ENCODE measurements around the gene FSD1L. TPM values are rescaled to one million over a fixed set of nuclear protein-coding genes. Genes with fewer than 3 reads are reported as not detected.

The FSD1L gene
- total and polyA plus RNA-seq, 2 of the 13 experiments (the other 11 are each of a cell fraction or from before 2014, with no cell fraction given) = 4.1 to 5.1 TPM

DNA sequence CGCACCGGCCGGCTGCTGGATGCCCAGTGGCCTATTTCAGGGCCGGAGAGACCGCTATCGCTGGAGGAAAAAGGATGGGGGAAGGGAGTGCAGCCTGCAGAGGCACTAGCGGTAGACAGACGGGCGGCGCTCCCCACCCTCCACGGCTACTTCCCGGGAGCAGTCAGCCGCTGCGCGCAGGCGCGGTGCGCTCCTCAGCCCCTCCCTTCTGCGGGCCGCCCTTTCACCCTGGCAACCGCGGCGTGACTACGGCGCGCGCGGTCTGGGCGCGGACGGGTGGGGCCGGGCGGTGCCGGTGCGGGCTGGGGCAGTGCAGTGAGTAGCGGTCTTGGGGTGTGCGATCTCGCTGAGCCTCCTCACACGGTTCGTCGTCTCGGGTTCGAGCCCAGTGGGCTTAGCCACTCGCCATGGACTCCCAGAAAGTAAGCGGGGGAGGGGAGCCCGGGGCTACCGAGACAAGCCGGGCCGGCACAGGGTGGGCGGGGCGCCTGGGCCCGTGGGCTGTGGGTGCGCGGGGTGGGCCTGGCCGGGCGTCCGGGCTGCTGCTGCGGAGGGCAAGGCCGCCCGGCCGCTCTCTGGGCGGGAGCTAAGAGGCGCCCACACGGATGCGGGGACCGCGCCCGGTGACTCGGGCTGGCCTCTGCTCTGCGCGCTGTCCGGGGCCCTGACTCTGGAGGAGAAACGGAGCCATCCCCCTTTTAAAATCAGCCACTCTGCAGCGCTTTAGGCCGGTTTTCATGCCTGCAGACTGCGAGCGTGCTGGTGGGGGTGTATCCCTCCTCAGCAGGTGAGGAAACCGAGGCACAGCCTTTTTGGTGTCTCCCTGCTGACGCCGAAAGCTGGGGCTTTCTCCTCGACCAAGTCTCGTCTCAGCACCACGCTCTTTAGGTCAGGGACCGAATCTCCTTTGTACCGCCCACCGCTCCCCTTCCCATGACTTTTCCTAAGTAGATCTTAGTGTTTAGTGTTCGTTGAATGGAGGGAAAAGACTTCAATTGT is at the start of gene FSD1L (continued):
- TF ChIP-seq ZNF264 (CRISPR knock-in tag; IDR thresholded peaks at IDR 0.05) (peak; percentile 59; the same call in 1 of the 2 replicates), BHLHE40 (IDR thresholded peaks at IDR 0.05; ENCODE audit: low read length) (0 out of 2 replicates have a peak, but pooled peaks have one; percentile 17), ELF4 (CRISPR knock-in tag; IDR thresholded peaks at IDR 0.05; ENCODE audit: borderline replicate concordance) (no peak), HOXA3 (CRISPR knock-in tag; IDR thresholded peaks at IDR 0.05) (peak; percentile 48; the same call in 1 of the 2 replicates), SIX4 (CRISPR knock-in tag; IDR thresholded peaks at IDR 0.05) (no peak), ZNF138 (CRISPR knock-in tag; IDR thresholded peaks at IDR 0.05; ENCODE audit: low read depth) (no peak), ZNF44 (CRISPR knock-in tag; IDR thresholded peaks at IDR 0.05) (0 out of 2 replicates have a peak, but pooled peaks have one; percentile 38), PRPF4 (IDR thresholded peaks at IDR 0.05; ENCODE audit: low read depth, low read length, poor library complexity, severe bottlenecking) (peak; percentile 43), KAT7 (CRISPR knock-in tag; IDR thresholded peaks at IDR 0.05; ENCODE audit: borderline replicate concordance) (no peak), ZNF343 (CRISPR knock-in tag; IDR thresholded peaks at IDR 0.05) (peak; percentile 60; the same call in 1 of the 2 replicates), ATF7 (IDR thresholded peaks at IDR 0.05) (no peak), ATF7 (CRISPR knock-in tag; IDR thresholded peaks at IDR 0.05) (no peak; the same call in 1 of the 2 replicates), ZNF441 (CRISPR knock-in tag; IDR thresholded peaks at IDR 0.05; ENCODE audit: borderline replicate concordance) (no peak), ZNF713 (CRISPR knock-in tag; IDR thresholded peaks at IDR 0.05) (no peak), IRF2 (CRISPR knock-in tag; IDR thresholded peaks at IDR 0.05) (peak; percentile 42; the same call in 1 of the 2 replicates), REPIN1 (CRISPR knock-in tag; IDR thresholded peaks at IDR 0.05; ENCODE audit: borderline replicate concordance, low read depth) (peak; percentile 82; the same call in 1 of the 2 replicates), MIER2 (CRISPR knock-in tag; IDR thresholded peaks at IDR 0.05) (0 out of 2 replicates have a peak, but pooled peaks have one; percentile 8), MAZ (IDR thresholded peaks at IDR 0.05; ENCODE audit: borderline replicate concordance, low read depth, low read length) (peak; percentile 70; the same call in 1 of the 2 replicates), MAZ (CRISPR knock-in tag; IDR thresholded peaks at IDR 0.05; ENCODE audit: low read depth) (peak; percentile 90)
- TF ChIP-seq, protein P1, sequence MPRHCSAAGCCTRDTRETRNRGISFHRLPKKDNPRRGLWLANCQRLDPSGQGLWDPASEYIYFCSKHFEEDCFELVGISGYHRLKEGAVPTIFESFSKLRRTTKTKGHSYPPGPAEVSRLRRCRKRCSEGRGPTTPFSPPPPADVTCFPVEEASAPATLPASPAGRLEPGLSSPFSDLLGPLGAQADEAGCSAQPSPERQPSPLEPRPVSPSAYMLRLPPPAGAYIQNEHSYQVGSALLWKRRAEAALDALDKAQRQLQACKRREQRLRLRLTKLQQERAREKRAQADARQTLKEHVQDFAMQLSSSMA (CRISPR knock-in tag; IDR thresholded peaks at IDR 0.05) = no peak
- TF ChIP-seq, protein P2, sequence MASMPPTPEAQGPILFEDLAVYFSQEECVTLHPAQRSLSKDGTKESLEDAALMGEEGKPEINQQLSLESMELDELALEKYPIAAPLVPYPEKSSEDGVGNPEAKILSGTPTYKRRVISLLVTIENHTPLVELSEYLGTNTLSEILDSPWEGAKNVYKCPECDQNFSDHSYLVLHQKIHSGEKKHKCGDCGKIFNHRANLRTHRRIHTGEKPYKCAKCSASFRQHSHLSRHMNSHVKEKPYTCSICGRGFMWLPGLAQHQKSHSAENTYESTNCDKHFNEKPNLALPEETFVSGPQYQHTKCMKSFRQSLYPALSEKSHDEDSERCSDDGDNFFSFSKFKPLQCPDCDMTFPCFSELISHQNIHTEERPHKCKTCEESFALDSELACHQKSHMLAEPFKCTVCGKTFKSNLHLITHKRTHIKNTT (CRISPR knock-in tag; IDR thresholded peaks at IDR 0.05) = no peak
- TF ChIP-seq, protein P3, sequence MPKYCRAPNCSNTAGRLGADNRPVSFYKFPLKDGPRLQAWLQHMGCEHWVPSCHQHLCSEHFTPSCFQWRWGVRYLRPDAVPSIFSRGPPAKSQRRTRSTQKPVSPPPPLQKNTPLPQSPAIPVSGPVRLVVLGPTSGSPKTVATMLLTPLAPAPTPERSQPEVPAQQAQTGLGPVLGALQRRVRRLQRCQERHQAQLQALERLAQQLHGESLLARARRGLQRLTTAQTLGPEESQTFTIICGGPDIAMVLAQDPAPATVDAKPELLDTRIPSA (CRISPR knock-in tag; IDR thresholded peaks at IDR 0.05; ENCODE audit: borderline replicate concordance) = no peak
- TF ChIP-seq, protein P4, sequence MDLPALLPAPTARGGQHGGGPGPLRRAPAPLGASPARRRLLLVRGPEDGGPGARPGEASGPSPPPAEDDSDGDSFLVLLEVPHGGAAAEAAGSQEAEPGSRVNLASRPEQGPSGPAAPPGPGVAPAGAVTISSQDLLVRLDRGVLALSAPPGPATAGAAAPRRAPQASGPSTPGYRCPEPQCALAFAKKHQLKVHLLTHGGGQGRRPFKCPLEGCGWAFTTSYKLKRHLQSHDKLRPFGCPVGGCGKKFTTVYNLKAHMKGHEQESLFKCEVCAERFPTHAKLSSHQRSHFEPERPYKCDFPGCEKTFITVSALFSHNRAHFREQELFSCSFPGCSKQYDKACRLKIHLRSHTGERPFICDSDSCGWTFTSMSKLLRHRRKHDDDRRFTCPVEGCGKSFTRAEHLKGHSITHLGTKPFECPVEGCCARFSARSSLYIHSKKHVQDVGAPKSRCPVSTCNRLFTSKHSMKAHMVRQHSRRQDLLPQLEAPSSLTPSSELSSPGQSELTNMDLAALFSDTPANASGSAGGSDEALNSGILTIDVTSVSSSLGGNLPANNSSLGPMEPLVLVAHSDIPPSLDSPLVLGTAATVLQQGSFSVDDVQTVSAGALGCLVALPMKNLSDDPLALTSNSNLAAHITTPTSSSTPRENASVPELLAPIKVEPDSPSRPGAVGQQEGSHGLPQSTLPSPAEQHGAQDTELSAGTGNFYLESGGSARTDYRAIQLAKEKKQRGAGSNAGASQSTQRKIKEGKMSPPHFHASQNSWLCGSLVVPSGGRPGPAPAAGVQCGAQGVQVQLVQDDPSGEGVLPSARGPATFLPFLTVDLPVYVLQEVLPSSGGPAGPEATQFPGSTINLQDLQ (CRISPR knock-in tag; IDR thresholded peaks at IDR 0.05) = peak; percentile 55; the same call in 1 of the 2 replicates

Measured in HepG2 (cell line).